HG02642 (cell line): ENCODE results near the gene LAMC3.
"Not testable (repeated sequence)": the region's sequence is repeated elsewhere in the genome, so short reads cannot be mapped to it uniquely, and the experiment has no call there.

Source experiments
- ATAC-seq: cut with Tn5 transposase; IDR thresholded peaks from one replicate; pipeline ENCODE4 v1.9.1; 2021; ENCODE audit warnings: mild to moderate bottlenecking; ENCODE audit not compliant: unreplicated experiment, poor library complexity

Gene LAMC3

GRCh38 chr9:131025953-131026858, 17.2 kb downstream of the LAMC3 start:
- ATAC-seq, result no peak

- no peak for ATAC-seq
Observed at GRCh38 chr9:131027048-131027871, 18.3 kb downstream of the LAMC3 start.

- no peak for ATAC-seq
Observed at GRCh38 chr9:131027872-131028179, 18.9 kb downstream of the LAMC3 start.

- ATAC-seq, result no peak
Observed at GRCh38 chr9:131028221-131028884, 19.4 kb downstream of the LAMC3 start.

GRCh38 chr9:131028931-131029573, 20.1 kb downstream of the LAMC3 start:
- ATAC-seq, result no peak

GRCh38 chr9:131029574-131029952, 20.6 kb downstream of the LAMC3 start:
- no peak for ATAC-seq

- no peak for ATAC-seq
Observed at GRCh38 chr9:131030239-131031004, 21.4 kb downstream of the LAMC3 start.

GRCh38 chr9:131031005-131031641, 22.1 kb downstream of the LAMC3 start:
- ATAC-seq, result no peak

GRCh38 chr9:131031642-131032005, 22.6 kb downstream of the LAMC3 start:
- ATAC-seq, result no peak

- no peak for ATAC-seq
Observed at GRCh38 chr9:131032384-131032783, 23.4 kb downstream of the LAMC3 start.

- no peak for ATAC-seq
Observed at GRCh38 chr9:131033269-131034224, 24.6 kb downstream of the LAMC3 start.

- ATAC-seq, result no peak
Observed at GRCh38 chr9:131034268-131034667, 25.3 kb downstream of the LAMC3 start.

GRCh38 chr9:131034749-131035148, 25.8 kb downstream of the LAMC3 start:
- ATAC-seq, result not testable (repeated sequence)

- ATAC-seq, result no peak
Observed at GRCh38 chr9:131035548-131035947, 26.6 kb downstream of the LAMC3 start.

- ATAC-seq, result no peak
Observed at GRCh38 chr9:131036071-131036470, 27.1 kb downstream of the LAMC3 start.

- ATAC-seq, result no peak
Observed at GRCh38 chr9:131036529-131037334, 27.8 kb downstream of the LAMC3 start.
